Astrocyte (in vitro differentiated cells and primary cell): Measurements from ENCODE around the gene PNPLA6. TPM values are rescaled to one million over a fixed set of nuclear protein-coding genes. Genes with fewer than 3 reads are reported as not detected.

Experiments
- DNase-seq: peaks from one replicate; pipeline ENCODE4 v3.0.0-alpha.2; 2010; ENCODE audit warnings: low read depth
- FAIRE-seq: peaks from 2 replicates; lab custom pipeline; 2011; peaks lifted over from hg19 to GRCh38; lab: Jason Lieb, UNC
- H2AFZ ChIP-seq: 2 replicates; pipeline ENCODE4 v1.6.0; 2012; ENCODE audit warnings: low read depth, low read length, inconsistent platforms
- H3K27ac ChIP-seq: 2 replicates; pipeline ENCODE4 v1.5.1; 2011; ENCODE audit warnings: low read depth, low read length, inconsistent platforms
- H3K27me3 ChIP-seq: 2 replicates; pipeline ENCODE4 v1.6.0; 2011; ENCODE audit warnings: low read length, inconsistent platforms; ENCODE audit not compliant: insufficient read depth
- H3K36me3 ChIP-seq: 2 replicates; pipeline ENCODE4 v1.5.1; 2011; ENCODE audit warnings: low read length, inconsistent platforms; ENCODE audit not compliant: insufficient read depth
- H3K4me1 ChIP-seq: 2 replicates; pipeline ENCODE4 v1.5.1; 2011; ENCODE audit warnings: low read length, inconsistent platforms; ENCODE audit not compliant: insufficient read depth
- H3K4me2 ChIP-seq: 2 replicates; pipeline ENCODE4 v1.6.0; 2012; ENCODE audit warnings: low read length, inconsistent platforms
- H3K4me3 ChIP-seq: 2 replicates; pipeline ENCODE4 v1.5.1; 2011; ENCODE audit warnings: low read depth, mild to moderate bottlenecking, low read length, inconsistent platforms; ENCODE audit not compliant: insufficient read depth
- H3K79me2 ChIP-seq: 2 replicates; pipeline ENCODE4 v1.6.0; 2012; ENCODE audit warnings: mild to moderate bottlenecking, low read length, inconsistent platforms; ENCODE audit not compliant: insufficient read depth
- H3K9ac ChIP-seq: 2 replicates; pipeline ENCODE4 v1.6.0; 2012; ENCODE audit warnings: mild to moderate bottlenecking, low read length, inconsistent platforms
- H3K9me3 ChIP-seq: 2 replicates; pipeline ENCODE4 v1.5.1; 2012; ENCODE audit warnings: low read depth, mild to moderate bottlenecking, low read length, inconsistent platforms; ENCODE audit not compliant: insufficient read depth
- H4K20me1 ChIP-seq: 2 replicates; pipeline ENCODE4 v1.6.0; 2012; ENCODE audit warnings: low read length, inconsistent platforms; ENCODE audit not compliant: insufficient read depth
- H3K27ac Mint-ChIP-seq: one replicate; pipeline ENCODE4 v1.8.0; 2021; ENCODE audit warnings: mild to moderate bottlenecking, mixed read lengths; ENCODE audit not compliant: unreplicated experiment
- H3K27me3 Mint-ChIP-seq: one replicate; pipeline ENCODE4 v1.8.0; 2021; ENCODE audit warnings: low read depth, mixed read lengths; ENCODE audit not compliant: unreplicated experiment
- H3K36me3 Mint-ChIP-seq: one replicate; pipeline ENCODE4 v1.8.0; 2021; ENCODE audit warnings: low read depth, mixed read lengths; ENCODE audit not compliant: unreplicated experiment
- H3K4me1 Mint-ChIP-seq: one replicate; pipeline ENCODE4 v1.8.0; 2021; ENCODE audit warnings: low read depth, mixed read lengths; ENCODE audit not compliant: unreplicated experiment
- H3K4me3 Mint-ChIP-seq: one replicate; pipeline ENCODE4 v1.8.0; 2021; ENCODE audit warnings: mild to moderate bottlenecking, moderate library complexity, mixed read lengths; ENCODE audit not compliant: unreplicated experiment
- H3K9me3 Mint-ChIP-seq: one replicate; pipeline ENCODE4 v1.8.0; 2021; ENCODE audit warnings: mild to moderate bottlenecking, mixed read lengths; ENCODE audit not compliant: unreplicated experiment
- CTCF ChIP-seq: IDR thresholded peaks from 2 replicates; pipeline ENCODE4 v1.5.1; 2011; ENCODE audit warnings: low read depth, mild to moderate bottlenecking, inconsistent platforms, low read length, moderate library complexity; ENCODE audit not compliant: insufficient read depth
- EZH2 ChIP-seq: IDR thresholded peaks from 2 replicates; pipeline ENCODE4 v1.6.1; 2012; ENCODE audit warnings: mild to moderate bottlenecking, low read length, inconsistent platforms; ENCODE audit not compliant: insufficient read depth
- total RNA-seq: library from RNA; stranded (reverse); gene quantifications from 2 replicates; pipeline ENCODE4 v1.2.1, GENCODE V29; 2021

PNPLA6 gene
- total RNA-seq, 1 donor from 2014 or later: 90.2 TPM

DNA sequence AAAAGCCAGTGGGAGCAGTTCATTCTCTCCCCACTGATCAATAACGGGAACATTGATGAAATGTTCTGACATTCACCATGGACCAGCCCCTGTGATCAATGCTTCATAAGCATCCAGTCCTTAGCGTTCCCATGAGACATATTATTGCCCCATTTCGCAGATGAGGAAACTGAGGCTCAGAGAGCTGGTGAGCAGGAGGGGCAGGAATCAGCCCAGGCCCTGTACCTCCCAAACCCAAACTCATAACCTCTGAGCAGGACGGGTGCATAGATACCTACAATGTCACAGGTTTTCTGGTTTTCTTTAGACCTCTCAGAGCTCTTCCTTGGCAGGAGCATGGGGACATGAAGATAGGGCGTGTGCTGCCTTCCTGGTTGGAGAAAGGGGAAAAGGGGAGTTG lies 11.0 kb upstream of the PNPLA6 start:
- Histone ChIP-seq H3K79me2 (peaks cover 22% of the 10 kb centered on the region), H4K20me1 (peaks cover 5% of the 10 kb centered on the region), H3K4me1 (peaks cover 15% of the 10 kb centered on the region), H3K9ac (no peak overlapping the region), H2AFZ (no peak overlapping the region), H3K4me2 (no peak overlapping the region), H3K27ac (no peak overlapping the region), H3K27me3 (no peaks in the 10 kb centered on the region), H3K4me3 (no peak overlapping the region), H3K9me3 (no peaks in the 10 kb centered on the region), H3K36me3 (peaks cover 4% of the 10 kb centered on the region)
- H3K4me1 Mint-ChIP-seq: peaks cover 7% of the 10 kb centered on the region
- FAIRE-seq (no peak), DNase-seq (no peak)
- no peaks in the 10 kb centered on the region for H3K36me3 Mint-ChIP-seq
- H3K4me3 Mint-ChIP-seq: no peak overlapping the region
- H3K27me3 Mint-ChIP-seq: no peaks in the 10 kb centered on the region
- no peaks in the 10 kb centered on the region for H3K9me3 Mint-ChIP-seq
- no peak overlapping the region for H3K27ac Mint-ChIP-seq
- TF ChIP-seq CTCF: no peak
- no peak for TF ChIP-seq EZH2

DNA sequence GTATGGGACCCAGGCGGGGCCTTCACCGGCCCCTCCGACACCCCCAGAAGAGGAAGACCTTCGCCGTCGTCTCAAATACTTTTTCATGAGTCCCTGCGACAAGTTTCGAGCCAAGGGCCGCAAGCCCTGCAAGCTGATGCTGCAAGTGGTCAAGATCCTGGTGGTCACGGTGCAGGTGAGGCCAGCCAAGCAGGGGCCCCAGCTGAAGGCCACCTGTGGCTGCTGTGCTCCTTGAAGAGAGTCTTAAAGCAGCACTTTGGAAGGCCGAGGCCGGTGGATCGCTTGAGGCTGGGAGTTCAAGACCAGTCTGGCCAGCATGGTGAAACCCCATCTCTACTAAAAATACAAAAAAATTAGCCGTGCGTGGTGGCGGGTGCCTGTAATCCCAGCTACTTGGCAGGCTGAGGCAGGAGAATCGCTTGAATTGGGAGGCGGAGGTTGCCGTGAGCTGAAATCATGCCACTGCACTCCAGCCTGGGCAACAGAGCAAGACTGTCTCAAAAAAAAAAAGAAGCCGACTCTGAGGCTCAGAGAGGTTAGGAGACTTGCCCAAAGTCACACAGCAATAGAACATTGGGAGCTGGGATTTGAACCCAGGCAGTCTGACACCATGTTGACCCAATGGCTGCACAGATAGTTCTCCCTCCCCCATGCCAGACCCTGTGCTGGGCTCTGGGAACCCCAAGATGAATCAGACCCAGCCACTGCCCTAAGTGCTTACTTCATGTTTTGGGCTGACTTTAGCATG lies 10.4 kb upstream of the PNPLA6 start:
- H3K27ac ChIP-seq: no peak overlapping the region
- H3K27ac Mint-ChIP-seq: no peak overlapping the region
- no peak for TF ChIP-seq CTCF
- TF ChIP-seq EZH2: no peak
- no peak for DNase-seq
- H3K36me3 ChIP-seq: peaks cover 4% of the 10 kb centered on the region
- no peaks in the 10 kb centered on the region for H3K9me3 ChIP-seq
- no peak overlapping the region for H3K9ac ChIP-seq
- no peaks in the 10 kb centered on the region for H3K27me3 Mint-ChIP-seq
- H3K4me3 Mint-ChIP-seq: no peak overlapping the region
- no peak overlapping the region for H3K4me2 ChIP-seq
- peaks cover 22% of the 10 kb centered on the region for H3K79me2 ChIP-seq
- no peak for FAIRE-seq
- H4K20me1 ChIP-seq: peaks cover 5% of the 10 kb centered on the region
- no peaks in the 10 kb centered on the region for H3K27me3 ChIP-seq
- no peak overlapping the region for H2AFZ ChIP-seq
- H3K4me3 ChIP-seq: no peak overlapping the region
- no peaks in the 10 kb centered on the region for H3K36me3 Mint-ChIP-seq
- H3K9me3 Mint-ChIP-seq: no peaks in the 10 kb centered on the region
- peaks cover 15% of the 10 kb centered on the region for H3K4me1 ChIP-seq
- H3K4me1 Mint-ChIP-seq: peaks cover 7% of the 10 kb centered on the region
